SK-N-SH (cell line): ENCODE results near the gene KAT2A. TPM values are rescaled to one million over a fixed set of nuclear protein-coding genes. Genes with fewer than 3 reads are reported as not detected.

Source experiments
- CTCF ChIA-PET: fragments of 300-600, 350-600 bp; formaldehyde crosslinking; extraction: SDS; loops from one replicate; lab custom pipeline; 2021; lab: Yijun Ruan, JAX
- POLR2A ChIA-PET: fragments of 350-600 bp; sonication (Branson Sonifier 250); formaldehyde crosslinking; extraction: SDS; loops from one replicate; lab custom pipeline; 2020; ENCODE audit warnings: antibody characterized with exemption, inconsistent platforms; lab: Yijun Ruan, JAX
- DNase-seq: peaks from one replicate; pipeline ENCODE4 v3.0.0; 2012
- H2AFZ ChIP-seq: fragments of 200-600 bp; sonication (generic); 2 replicates; pipeline ENCODE4 v1.8.1; 2016; ENCODE audit warnings: antibody characterized with exemption, mild to moderate bottlenecking, low read depth
- H3F3A ChIP-seq: fragments of 200-600 bp; sonication (generic); replicated peaks from 2 replicates; pipeline ENCODE3; 2016; ENCODE audit warnings: antibody characterized with exemption, mild to moderate bottlenecking; ENCODE audit not compliant: insufficient read depth
- H3K27ac ChIP-seq, 2 experiments: fragments of 200-500 bp in 1 of 2; fragments of 200-600 bp in 1 of 2; sonication (Bioruptor generic) in 1 of 2; sonication (generic), shearing (Covaris generic) in 1 of 2; 2 replicates each; pipeline versions ENCODE4 v1.5.1 to v1.6.1; 2014 to 2016; ENCODE audit warnings: low read depth in 2 of 2, inconsistent platforms in 1 of 2, low read length in 1 of 2, mild to moderate bottlenecking in 1 of 2, mixed read lengths in 1 of 2
- H3K27me3 ChIP-seq: fragments of 200-600 bp; sonication (generic), shearing (Covaris generic); 2 replicates; pipeline ENCODE4 v1.6.1; 2016; ENCODE audit warnings: mixed run types; ENCODE audit not compliant: insufficient read depth
- H3K36me3 ChIP-seq, 2 experiments: fragments of 200-500 bp in 1 of 2; fragments of 200-600 bp in 1 of 2; sonication (Bioruptor generic) in 1 of 2; sonication (generic) in 1 of 2; replicated peaks in 1 of 2; 2 replicates each; pipeline versions ENCODE3 to v1.5.1; 2014 to 2016; ENCODE audit warnings: low read length in 1 of 2, mild to moderate bottlenecking in 1 of 2; ENCODE audit not compliant: insufficient read depth in 2 of 2, control insufficient read depth in 1 of 2
- H3K4me1 ChIP-seq, 2 experiments: fragments of 200-500 bp in 1 of 2; fragments of 200-600 bp in 1 of 2; sonication (Bioruptor generic) in 1 of 2; sonication (generic), shearing (Covaris generic) in 1 of 2; 2 replicates each; pipeline versions ENCODE4 v1.5.1 to v1.6.1; 2014 to 2016; ENCODE audit warnings: low read depth in 1 of 2, low read length in 1 of 2, mixed run types in 1 of 2; ENCODE audit not compliant: insufficient read depth in 2 of 2, control insufficient read depth in 1 of 2
- H3K4me2 ChIP-seq: fragments of 200-600 bp; sonication (generic), shearing (Covaris generic); 2 replicates; pipeline ENCODE4 v1.6.1; 2017; ENCODE audit warnings: mixed run types
- H3K4me3 ChIP-seq, 2 experiments: fragments of 200-500 bp in 1 of 2; fragments of 200-600 bp in 1 of 2; sonication (Bioruptor generic) in 1 of 2; sonication (generic), shearing (Covaris generic) in 1 of 2; 2 replicates each; pipeline versions ENCODE4 v1.5.1 to v1.8.1; 2014 to 2016; ENCODE audit warnings: low read depth in 2 of 2, inconsistent platforms in 1 of 2, low read length in 1 of 2, mild to moderate bottlenecking in 1 of 2, mixed read lengths in 1 of 2, moderate library complexity in 1 of 2
- H3K79me2 ChIP-seq: fragments of 200-600 bp; sonication (generic); 2 replicates; pipeline ENCODE4 v1.8.1; 2017; ENCODE audit warnings: mild to moderate bottlenecking; ENCODE audit not compliant: insufficient read depth
- H3K9ac ChIP-seq: fragments of 200-600 bp; sonication (generic); 2 replicates; pipeline ENCODE4 v1.6.1; 2017; ENCODE audit warnings: mixed run types
- H3K9me2 ChIP-seq: fragments of 200-600 bp; sonication (generic); 2 replicates; pipeline ENCODE4 v1.6.1; 2017; ENCODE audit warnings: mixed run types
- H3K9me3 ChIP-seq: fragments of 200-600 bp; sonication (generic); 2 replicates; pipeline ENCODE4 v1.6.1; 2017; ENCODE audit warnings: mixed run types, mild to moderate bottlenecking, moderate library complexity
- H4K20me1 ChIP-seq: fragments of 200-600 bp; sonication (generic); 2 replicates; pipeline ENCODE4 v1.6.1; 2017; ENCODE audit warnings: mild to moderate bottlenecking, mixed run types; ENCODE audit not compliant: insufficient read depth
- CHD2 ChIP-seq: fragments of 150-350 bp; IDR thresholded peaks from 2 replicates; pipeline ENCODE4 v1.6.1; 2018; ENCODE audit warnings: low read length; ENCODE audit not compliant: partially characterized antibody
- EP300 ChIP-seq, 2 experiments: IDR thresholded peaks; 2 replicates each; pipeline versions ENCODE4 v1.4.0 to v1.6.1; 2012; ENCODE audit warnings: borderline replicate concordance in 1 of 2, low read depth in 1 of 2, low read length in 1 of 2
- FOSL2 ChIP-seq: IDR thresholded peaks from 2 replicates; pipeline ENCODE4 v1.4.0; 2012; ENCODE audit warnings: low read depth, mild to moderate bottlenecking, moderate library complexity, borderline replicate concordance
- FOXJ3 ChIP-seq: sonication (generic); formaldehyde crosslinking; IDR thresholded peaks from 2 replicates; pipeline ENCODE4 v1.5.1; 2020; ENCODE audit warnings: mild to moderate bottlenecking, missing genetic modification reagents
- FOXM1 ChIP-seq: IDR thresholded peaks from 2 replicates; pipeline ENCODE4 v1.4.0; 2012; ENCODE audit warnings: low read depth, mild to moderate bottlenecking
- JUND ChIP-seq: IDR thresholded peaks from 2 replicates; pipeline ENCODE4 v1.4.0; 2012
- MAX ChIP-seq: IDR thresholded peaks from 2 replicates; pipeline ENCODE4 v1.4.0; 2012; ENCODE audit warnings: low read depth
- MXI1 ChIP-seq: IDR thresholded peaks from 2 replicates; pipeline ENCODE4 v1.6.1; 2012; ENCODE audit warnings: mild to moderate bottlenecking, low read depth, low read length, improper control_type of control experiment
- NRF1 ChIP-seq: IDR thresholded peaks from 2 replicates; pipeline ENCODE4 v1.6.1; 2012; ENCODE audit warnings: low read depth, mild to moderate bottlenecking, low read length
- RAD21 ChIP-seq: IDR thresholded peaks from 2 replicates; pipeline ENCODE4 v1.6.1; 2012; ENCODE audit warnings: mild to moderate bottlenecking, low read length
- RFX5 ChIP-seq: IDR thresholded peaks from 2 replicates; pipeline ENCODE4 v1.6.1; 2012; ENCODE audit warnings: mild to moderate bottlenecking, improper control_type of control experiment, low read length
- SMC3 ChIP-seq: IDR thresholded peaks from 2 replicates; pipeline ENCODE4 v1.6.1; 2012; ENCODE audit warnings: low read depth, low read length, improper control_type of control experiment
- TEAD4 ChIP-seq: IDR thresholded peaks from 2 replicates; pipeline ENCODE4 v1.4.0; 2012; ENCODE audit warnings: mild to moderate bottlenecking, borderline replicate concordance; ENCODE audit not compliant: insufficient read depth
- USF2 ChIP-seq: fragments of 150-350 bp; IDR thresholded peaks from 2 replicates; pipeline ENCODE4 v1.6.1; 2017; ENCODE audit warnings: antibody characterized with exemption, low read length, low read depth, borderline replicate concordance
- ZBTB33 ChIP-seq: IDR thresholded peaks from 2 replicates; pipeline ENCODE4 v1.4.0; 2012; ENCODE audit warnings: low read depth, borderline replicate concordance
- WGBS: methylation state at CpG from one replicate; pipeline ENCODE4 v1.1.6; 2017; ENCODE audit warnings: low lambda C conversion rate; 5-methylcytosine and 5-hydroxymethylcytosine counted together
- polyA plus RNA-seq, 3 experiments: library from polyadenylated mRNA; depleted of rRNA; stranded (reverse); fragments of >200 nt; gene quantifications; 2 replicates each; pipeline ENCODE4 v1.2.3, GENCODE V29; 2012
- TF ChIP-seq, protein P1 (sequence below): fragments of 200-600 bp; sonication (generic); IDR thresholded peaks from 2 replicates; pipeline ENCODE4 v1.6.1; 2017; ENCODE audit warnings: antibody characterized with exemption, mild to moderate bottlenecking, moderate library complexity

Gene KAT2A
- polyA plus RNA-seq, 1 of the 3 experiments (the other 2 are of a cell fraction) = 45.1 TPM

GRCh38 chr17:42129109-42129837 is 8.1 kb upstream of the KAT2A start:
- WGBS = 92% methylated on average over 5 of the region's 8 CpGs

More at GRCh38 chr17:42129109-42129837, 8.1 kb upstream of the KAT2A start:
- ChIA-PET POLR2A (no interaction called here), CTCF (no interaction called here)
- no peak overlapping the region for H3K4me2 ChIP-seq
- no peak overlapping the region for H3K9ac ChIP-seq
- H3K27me3 ChIP-seq = no peaks in the 10 kb centered on the region
- H3F3A ChIP-seq = peaks cover 7% of the 10 kb centered on the region
- peaks cover 40% of the 10 kb centered on the region for H4K20me1 ChIP-seq
- H3K4me3 ChIP-seq = no peak overlapping the region
- no peak overlapping the region for H3K27ac ChIP-seq
- peaks cover 46% of the 10 kb centered on the region for H3K79me2 ChIP-seq
- DNase-seq = no peak
- H3K9me2 ChIP-seq = no peaks in the 10 kb centered on the region
- no peak overlapping the region for H2AFZ ChIP-seq
- TF ChIP-seq MXI1 (no peak), ZBTB33 (no peak), EP300 (IDR thresholded peaks at IDR 0.05; ENCODE audit: borderline replicate concordance in 1 of 2, low read depth in 1 of 2, low read length in 1 of 2) (no peak), NRF1 (no peak), FOXM1 (no peak), FOXJ3 (CRISPR knock-in tag) (no peak), MAX (no peak), JUND (no peak), USF2 (no peak), RAD21 (no peak), FOSL2 (no peak), CHD2 (no peak), RFX5 (no peak), SMC3 (no peak), TEAD4 (no peak)
- TF ChIP-seq, protein P1, sequence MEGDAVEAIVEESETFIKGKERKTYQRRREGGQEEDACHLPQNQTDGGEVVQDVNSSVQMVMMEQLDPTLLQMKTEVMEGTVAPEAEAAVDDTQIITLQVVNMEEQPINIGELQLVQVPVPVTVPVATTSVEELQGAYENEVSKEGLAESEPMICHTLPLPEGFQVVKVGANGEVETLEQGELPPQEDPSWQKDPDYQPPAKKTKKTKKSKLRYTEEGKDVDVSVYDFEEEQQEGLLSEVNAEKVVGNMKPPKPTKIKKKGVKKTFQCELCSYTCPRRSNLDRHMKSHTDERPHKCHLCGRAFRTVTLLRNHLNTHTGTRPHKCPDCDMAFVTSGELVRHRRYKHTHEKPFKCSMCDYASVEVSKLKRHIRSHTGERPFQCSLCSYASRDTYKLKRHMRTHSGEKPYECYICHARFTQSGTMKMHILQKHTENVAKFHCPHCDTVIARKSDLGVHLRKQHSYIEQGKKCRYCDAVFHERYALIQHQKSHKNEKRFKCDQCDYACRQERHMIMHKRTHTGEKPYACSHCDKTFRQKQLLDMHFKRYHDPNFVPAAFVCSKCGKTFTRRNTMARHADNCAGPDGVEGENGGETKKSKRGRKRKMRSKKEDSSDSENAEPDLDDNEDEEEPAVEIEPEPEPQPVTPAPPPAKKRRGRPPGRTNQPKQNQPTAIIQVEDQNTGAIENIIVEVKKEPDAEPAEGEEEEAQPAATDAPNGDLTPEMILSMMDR = no peak
- H3K4me1 ChIP-seq = peaks cover 12 to 22% of the 10 kb centered on the region in 2 experiments; a peak in 3 of 4 replicates
- peaks cover 39 to 54% of the 10 kb centered on the region in 2 experiments for H3K36me3 ChIP-seq
- no peaks in the 10 kb centered on the region for H3K9me3 ChIP-seq
